Activated CD4-positive, alpha-beta T cell treated with anti-CD3 and anti-CD28 coated beads, Interleukin-10, Interleukin-2, amounts not matched to agents 100 ng/mL and 50 ng/mL, durations not matched to agents 16 hours and 8 hours (primary cell): ENCODE results near the gene C2CD2L.
"Not testable (repeated sequence)": the region's sequence is repeated elsewhere in the genome, so short reads cannot be mapped to it uniquely, and the experiment has no call there.

Experiments used
- DNase-seq: peaks from one replicate; pipeline ENCODE4 v3.0.0-alpha.2; 2020

C2CD2L gene

GRCh38 chr11:119153049-119153818 is 46.1 kb downstream of the C2CD2L start:
- no peak for DNase-seq

DNA sequence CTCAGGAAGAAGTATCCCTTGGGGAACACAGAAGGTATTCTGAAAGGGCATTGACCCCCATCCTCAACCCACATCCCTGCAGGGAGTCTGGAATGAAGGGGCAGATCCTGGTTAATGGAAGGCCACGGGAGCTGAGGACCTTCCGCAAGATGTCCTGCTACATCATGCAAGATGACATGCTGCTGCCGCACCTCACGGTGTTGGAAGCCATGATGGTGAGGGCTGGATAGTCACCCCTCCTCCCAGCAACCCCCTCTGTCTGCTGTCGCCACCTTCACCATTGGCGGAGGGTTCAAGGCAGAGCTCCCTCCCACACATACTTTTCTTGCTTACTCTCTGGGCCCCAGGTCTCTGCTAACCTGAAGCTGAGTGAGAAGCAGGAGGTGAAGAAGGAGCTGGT is 47.0 kb downstream of the C2CD2L start:
- DNase-seq, result no peak

DNA sequence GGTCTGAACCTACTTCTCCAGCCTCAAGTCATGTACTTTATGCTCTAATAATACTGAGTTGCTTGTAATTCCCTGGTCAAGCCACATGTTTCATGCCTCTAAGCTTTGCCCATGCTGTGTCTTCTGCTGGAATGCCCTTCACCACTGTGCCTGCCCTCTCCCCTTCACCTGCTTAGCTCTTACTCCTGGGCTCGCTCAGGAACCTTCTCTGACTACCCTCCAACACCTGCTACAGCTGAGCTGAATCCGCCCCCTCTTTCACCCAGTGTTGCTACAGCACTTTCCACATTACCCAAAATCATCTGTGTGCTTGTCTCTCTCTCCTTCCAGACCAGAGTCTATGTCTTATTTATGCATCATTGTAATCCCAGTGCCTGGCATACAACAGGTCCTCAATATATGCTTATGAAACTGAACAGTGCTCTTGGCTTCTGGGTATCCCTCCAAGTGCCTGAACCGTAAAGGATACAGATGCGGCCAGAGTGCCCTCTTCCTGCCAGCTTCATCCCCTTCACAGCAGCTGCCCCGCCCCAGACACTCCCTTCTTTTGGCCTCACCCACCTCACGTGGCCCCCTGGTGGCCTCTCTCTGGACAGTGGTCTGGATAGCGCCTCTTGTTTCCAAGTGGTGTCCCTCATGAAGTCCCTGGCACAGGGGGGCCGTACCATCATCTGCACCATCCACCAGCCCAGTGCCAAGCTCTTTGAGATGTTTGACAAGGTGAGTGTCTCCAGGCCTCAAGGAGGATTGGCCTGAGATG is 48.8 kb downstream of the C2CD2L start:
- DNase-seq, result no peak

GRCh38 chr11:119156496-119156895 is 49.4 kb downstream of the C2CD2L start:
- DNase-seq, result no peak

DNA sequence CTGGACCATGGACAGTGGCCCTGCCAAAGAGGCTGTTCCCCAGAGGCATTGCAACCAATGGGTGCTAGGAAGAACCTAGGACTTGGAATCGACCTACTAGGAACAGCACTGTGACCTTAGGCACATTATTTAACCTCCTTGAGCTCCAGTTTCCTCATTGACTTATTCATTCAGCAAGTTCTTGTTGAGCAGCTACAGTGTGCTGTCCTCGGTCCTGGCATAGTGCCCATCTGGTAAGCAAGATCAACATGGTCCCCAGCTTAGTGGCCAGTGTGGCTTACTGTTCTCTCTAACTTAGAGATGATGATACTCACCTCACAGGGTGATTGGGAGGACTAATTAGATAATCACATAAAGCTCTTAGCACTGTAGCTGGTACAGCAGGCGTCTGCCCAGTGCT is 49.9 kb downstream of the C2CD2L start:
- DNase-seq, result no peak

- DNase-seq, result no peak
Observed at GRCh38 chr11:119158467-119158866, 51.3 kb downstream of the C2CD2L start.

DNA sequence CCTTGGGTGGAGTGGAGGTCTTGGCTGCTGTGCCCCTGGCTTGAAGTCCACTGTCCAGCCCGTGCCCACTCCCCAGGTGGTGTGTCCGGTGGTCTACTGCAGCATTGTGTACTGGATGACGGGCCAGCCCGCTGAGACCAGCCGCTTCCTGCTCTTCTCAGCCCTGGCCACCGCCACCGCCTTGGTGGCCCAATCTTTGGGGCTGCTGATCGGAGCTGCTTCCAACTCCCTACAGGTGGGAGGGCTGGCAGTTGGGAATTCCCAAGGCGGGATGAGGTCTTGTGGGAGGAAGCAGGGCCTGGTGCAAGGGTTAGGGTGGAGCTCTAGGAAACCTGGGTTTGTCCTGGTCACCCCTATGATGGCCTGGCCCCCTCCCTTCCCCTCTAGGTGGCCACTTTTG is 53.0 kb downstream of the C2CD2L start:
- DNase-seq, result no peak

DNA sequence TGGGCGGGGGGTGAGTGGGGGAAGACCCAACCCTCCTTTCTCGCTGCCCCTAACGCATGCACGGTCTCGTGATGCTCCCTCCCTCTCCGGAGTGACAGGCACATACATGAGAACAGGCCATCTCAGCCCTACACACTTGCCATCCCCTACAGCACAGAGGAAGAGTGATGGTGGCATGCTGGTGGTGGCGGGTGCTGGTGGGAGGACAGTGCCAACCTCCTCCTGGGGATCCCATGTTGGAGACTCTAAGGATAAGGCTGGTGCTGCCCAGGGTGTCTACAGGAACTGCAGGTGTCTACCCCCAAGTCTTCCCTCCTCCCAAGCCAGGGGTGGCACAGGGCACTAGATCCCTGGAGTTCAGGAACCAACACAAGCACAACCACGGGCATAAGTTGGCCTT is 54.7 kb downstream of the C2CD2L start:
- DNase-seq, result no peak

- no peak for DNase-seq
Observed at GRCh38 chr11:119166368-119167076, 59.4 kb downstream of the C2CD2L start.

- DNase-seq, result not testable (repeated sequence)
Observed at GRCh38 chr11:119167077-119167458, 59.9 kb downstream of the C2CD2L start.

DNA sequence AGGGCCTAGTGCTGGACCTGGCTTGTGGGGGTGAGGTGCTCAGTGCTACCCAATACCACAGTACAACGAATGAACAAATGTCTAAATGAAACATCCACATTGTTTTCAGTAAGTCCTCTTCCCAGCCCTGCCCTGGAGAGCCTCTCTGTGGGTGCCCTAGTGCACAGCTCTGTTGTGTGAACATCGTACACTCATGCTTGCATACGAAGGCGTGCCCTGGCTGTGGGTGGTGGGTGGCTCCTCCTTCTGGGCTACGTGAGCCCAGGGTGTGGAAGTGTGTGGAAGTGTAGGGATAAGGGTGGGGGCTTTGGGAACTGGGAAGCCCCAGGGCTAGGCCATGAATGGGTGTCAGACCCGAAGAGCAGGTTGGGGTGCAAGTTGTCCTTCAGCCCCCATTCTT is 60.8 kb downstream of the C2CD2L start:
- DNase-seq, result no peak
